Measurements from ENCODE around the gene SRBD1.
A peak's percentile ranks its signal among the peaks of the same experiment; 100 is the strongest.

Gene SRBD1

GRCh38 chr2:45637440-45637839 is 26.4 kb upstream of the SRBD1 start:
- DNase-seq = peak; percentile 18
- TF ChIP-seq CTCF (IDR thresholded peaks at IDR 0.05; ENCODE audit: low read length) (no peak), EZH2phosphoT487 (IDR thresholded peaks at IDR 0.05; ENCODE audit: low read length) (no peak), EZH2 (optimal IDR thresholded peaks at IDR 0.05; ENCODE audit: low read depth, low read length) (no peak)
- H3K4me2 ChIP-seq (ENCODE audit: low read depth, low read length) = no peak overlapping the region

DNA sequence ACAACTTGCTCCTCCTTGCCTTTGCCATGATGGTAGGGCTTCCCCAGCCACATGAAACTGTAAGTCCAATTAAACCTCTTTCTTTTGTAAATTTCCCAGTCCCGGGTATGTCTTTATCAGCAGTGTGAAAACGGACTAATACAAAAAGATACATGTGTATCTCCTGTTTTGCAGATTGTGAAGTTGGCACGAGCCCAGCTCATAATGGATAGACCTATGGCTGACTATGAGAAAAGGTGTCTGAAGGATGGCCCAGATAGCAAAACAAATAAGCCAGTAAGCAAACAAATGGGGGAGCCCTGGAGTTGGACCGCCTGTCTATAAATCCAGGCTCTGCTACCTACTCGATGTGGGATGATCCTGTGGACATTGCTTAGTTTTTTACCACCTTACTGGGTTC is 24.9 kb upstream of the SRBD1 start:
- no peak for DNase-seq
- H3K27me3 ChIP-seq (replicated peaks; ENCODE audit: insufficient read depth, low read length) = no peaks in the 10 kb centered on the region
- TF ChIP-seq CTCF (IDR thresholded peaks at IDR 0.05; ENCODE audit: low read length) (no peak), EZH2phosphoT487 (IDR thresholded peaks at IDR 0.05; ENCODE audit: low read length) (no peak), EZH2 (optimal IDR thresholded peaks at IDR 0.05; ENCODE audit: low read depth, low read length) (no peak)

More at GRCh38 chr2:45637440-45637839, 26.4 kb upstream of the SRBD1 start:
- Histone ChIP-seq H4K20me1 (ENCODE audit: insufficient read depth, low read length) (no peaks in the 10 kb centered on the region), H3K27ac (ENCODE audit: low read length) (no peak overlapping the region), H3K4me1 (ENCODE audit: low read length) (no peaks in the 10 kb centered on the region), H3K9ac (ENCODE audit: low read length) (no peak overlapping the region), H3K36me3 (replicated peaks; ENCODE audit: insufficient read depth, low read length) (no peaks in the 10 kb centered on the region), H3K27me3 (replicated peaks; ENCODE audit: insufficient read depth, low read length) (no peaks in the 10 kb centered on the region), H3K4me3 (ENCODE audit: low read length) (no peak overlapping the region), H3K79me2 (ENCODE audit: low read length) (no peaks in the 10 kb centered on the region), H2AFZ (ENCODE audit: low read length) (no peak overlapping the region), H3F3A (ENCODE audit: insufficient read depth, low read length) (no peaks in the 10 kb centered on the region), H3K9me2 (replicated peaks; ENCODE audit: insufficient read depth, low read length) (no peaks in the 10 kb centered on the region), H3K9me3 (replicated peaks; ENCODE audit: insufficient read depth, low read length) (no peaks in the 10 kb centered on the region)

GRCh38 chr2:45634223-45634622 is 23.2 kb upstream of the SRBD1 start:
- H3K27me3 ChIP-seq (replicated peaks; ENCODE audit: insufficient read depth, low read length) = no peaks in the 10 kb centered on the region
- H4K20me1 ChIP-seq (ENCODE audit: insufficient read depth, low read length) = no peaks in the 10 kb centered on the region
- TF ChIP-seq EZH2 (optimal IDR thresholded peaks at IDR 0.05; ENCODE audit: low read depth, low read length) = no peak
- no peak for DNase-seq
- H3K9me3 ChIP-seq (replicated peaks; ENCODE audit: insufficient read depth, low read length) = no peaks in the 10 kb centered on the region
- no peaks in the 10 kb centered on the region for H3F3A ChIP-seq (ENCODE audit: insufficient read depth, low read length)
- no peaks in the 10 kb centered on the region for H3K79me2 ChIP-seq (ENCODE audit: low read length)
- H3K4me2 ChIP-seq (ENCODE audit: low read depth, low read length) = no peak overlapping the region
- no peak overlapping the region for H3K4me3 ChIP-seq (ENCODE audit: low read length)
- H3K9me2 ChIP-seq (replicated peaks; ENCODE audit: insufficient read depth, low read length) = no peaks in the 10 kb centered on the region
- H3K36me3 ChIP-seq (replicated peaks; ENCODE audit: insufficient read depth, low read length) = no peaks in the 10 kb centered on the region
- H3K27ac ChIP-seq (ENCODE audit: low read length) = no peak overlapping the region
- H3K9ac ChIP-seq (ENCODE audit: low read length) = no peak overlapping the region
- H2AFZ ChIP-seq (ENCODE audit: low read length) = no peak overlapping the region
- H3K4me1 ChIP-seq (ENCODE audit: low read length) = no peaks in the 10 kb centered on the region

More for the DNA sequence above, 24.9 kb upstream of the SRBD1 start:
- no peak overlapping the region for H2AFZ ChIP-seq (ENCODE audit: low read length)
- H3K79me2 ChIP-seq (ENCODE audit: low read length) = no peaks in the 10 kb centered on the region
- H3K9me2 ChIP-seq (replicated peaks; ENCODE audit: insufficient read depth, low read length) = no peaks in the 10 kb centered on the region
- no peaks in the 10 kb centered on the region for H3K9me3 ChIP-seq (replicated peaks; ENCODE audit: insufficient read depth, low read length)
- H3K36me3 ChIP-seq (replicated peaks; ENCODE audit: insufficient read depth, low read length) = no peaks in the 10 kb centered on the region
- no peak overlapping the region for H3K4me3 ChIP-seq (ENCODE audit: low read length)
- H3K4me1 ChIP-seq (ENCODE audit: low read length) = no peaks in the 10 kb centered on the region
- H4K20me1 ChIP-seq (ENCODE audit: insufficient read depth, low read length) = no peaks in the 10 kb centered on the region
- no peaks in the 10 kb centered on the region for H3F3A ChIP-seq (ENCODE audit: insufficient read depth, low read length)
- H3K9ac ChIP-seq (ENCODE audit: low read length) = no peak overlapping the region
- no peak overlapping the region for H3K27ac ChIP-seq (ENCODE audit: low read length)
- H3K4me2 ChIP-seq (ENCODE audit: low read depth, low read length) = no peak overlapping the region

DNA sequence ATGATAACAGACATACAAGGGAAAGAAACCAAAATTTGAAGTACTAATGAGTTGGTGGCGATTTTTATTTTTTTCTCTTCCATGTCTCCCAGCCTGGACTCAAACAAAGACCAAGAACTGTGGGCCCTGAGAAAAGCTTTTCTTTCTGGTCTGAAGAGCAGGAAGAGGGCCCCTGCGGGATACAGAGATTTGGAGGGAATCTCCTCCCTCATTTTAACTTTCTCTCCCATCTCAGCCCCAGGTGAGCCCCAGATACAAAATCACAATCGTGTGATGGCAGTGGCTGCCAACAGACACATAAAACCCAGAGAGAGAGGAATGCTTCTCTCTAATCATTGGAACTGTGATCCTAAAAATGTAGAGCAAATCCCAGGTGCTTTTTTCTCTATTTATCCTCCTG is 20.9 kb upstream of the SRBD1 start:
- no peak overlapping the region for H2AFZ ChIP-seq (ENCODE audit: low read length)
- no peak overlapping the region for H3K4me3 ChIP-seq (ENCODE audit: low read length)
- no peaks in the 10 kb centered on the region for H3K79me2 ChIP-seq (ENCODE audit: low read length)
- no peak overlapping the region for H3K27ac ChIP-seq (ENCODE audit: low read length)
- no peak for TF ChIP-seq EZH2phosphoT487 (IDR thresholded peaks at IDR 0.05; ENCODE audit: low read length)
- no peak for TF ChIP-seq EZH2 (optimal IDR thresholded peaks at IDR 0.05; ENCODE audit: low read depth, low read length)
- TF ChIP-seq CTCF (IDR thresholded peaks at IDR 0.05; ENCODE audit: low read length) = no peak
- H4K20me1 ChIP-seq (ENCODE audit: insufficient read depth, low read length) = no peaks in the 10 kb centered on the region
- H3K4me2 ChIP-seq (ENCODE audit: low read depth, low read length) = no peak overlapping the region
- no peaks in the 10 kb centered on the region for H3K9me3 ChIP-seq (replicated peaks; ENCODE audit: insufficient read depth, low read length)
- H3K9ac ChIP-seq (ENCODE audit: low read length) = no peak overlapping the region
- no peaks in the 10 kb centered on the region for H3K4me1 ChIP-seq (ENCODE audit: low read length)
- no peaks in the 10 kb centered on the region for H3K36me3 ChIP-seq (replicated peaks; ENCODE audit: insufficient read depth, low read length)
- no peak for DNase-seq
- no peaks in the 10 kb centered on the region for H3K9me2 ChIP-seq (replicated peaks; ENCODE audit: insufficient read depth, low read length)
- H3F3A ChIP-seq (ENCODE audit: insufficient read depth, low read length) = no peaks in the 10 kb centered on the region
- no peaks in the 10 kb centered on the region for H3K27me3 ChIP-seq (replicated peaks; ENCODE audit: insufficient read depth, low read length)

Data from MM.1S (cell line).